SU-DHL-6 (cell line): ENCODE data around the gene TNS1.

Experiments
- EZH2phosphoT487 ChIP-seq: fragments of 200-600 bp; sonication (generic), shearing (Covaris generic); conservative IDR thresholded peaks from 2 replicates; pipeline ENCODE4 v1.6.1; 2018; ENCODE audit warnings: mild to moderate bottlenecking, antibody characterized with exemption, low read length, moderate library complexity, mixed read lengths
- TF ChIP-seq, protein P1 (sequence below): fragments of 200-600 bp; sonication (generic); IDR thresholded peaks from one replicate; pipeline ENCODE4 v1.5.1; 2017; ENCODE audit warnings: antibody characterized with exemption, mild to moderate bottlenecking, low read length, moderate library complexity; ENCODE audit not compliant: insufficient read depth, poor library complexity, severe bottlenecking

DNA sequence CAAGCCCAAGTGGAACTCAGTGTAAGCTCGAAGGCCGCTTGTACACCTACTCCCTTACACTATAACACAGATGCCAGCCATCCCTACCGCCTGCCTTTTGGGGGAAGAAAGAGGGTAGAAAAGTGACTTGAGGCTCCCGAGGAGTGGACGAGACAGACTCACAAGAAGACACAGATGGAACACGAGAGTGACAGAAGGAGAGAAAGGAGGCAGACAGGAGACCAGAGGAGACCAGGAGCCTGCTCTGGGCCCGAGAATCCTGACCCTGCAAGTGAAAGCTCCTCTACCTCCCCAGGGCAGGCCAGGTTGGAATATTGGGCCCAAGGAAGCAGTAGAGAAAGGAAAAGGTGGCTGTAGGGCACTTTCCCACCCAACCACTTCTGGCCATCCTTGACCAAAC, 23.4 kb upstream of the TNS1 start:
- TF ChIP-seq, protein P1, sequence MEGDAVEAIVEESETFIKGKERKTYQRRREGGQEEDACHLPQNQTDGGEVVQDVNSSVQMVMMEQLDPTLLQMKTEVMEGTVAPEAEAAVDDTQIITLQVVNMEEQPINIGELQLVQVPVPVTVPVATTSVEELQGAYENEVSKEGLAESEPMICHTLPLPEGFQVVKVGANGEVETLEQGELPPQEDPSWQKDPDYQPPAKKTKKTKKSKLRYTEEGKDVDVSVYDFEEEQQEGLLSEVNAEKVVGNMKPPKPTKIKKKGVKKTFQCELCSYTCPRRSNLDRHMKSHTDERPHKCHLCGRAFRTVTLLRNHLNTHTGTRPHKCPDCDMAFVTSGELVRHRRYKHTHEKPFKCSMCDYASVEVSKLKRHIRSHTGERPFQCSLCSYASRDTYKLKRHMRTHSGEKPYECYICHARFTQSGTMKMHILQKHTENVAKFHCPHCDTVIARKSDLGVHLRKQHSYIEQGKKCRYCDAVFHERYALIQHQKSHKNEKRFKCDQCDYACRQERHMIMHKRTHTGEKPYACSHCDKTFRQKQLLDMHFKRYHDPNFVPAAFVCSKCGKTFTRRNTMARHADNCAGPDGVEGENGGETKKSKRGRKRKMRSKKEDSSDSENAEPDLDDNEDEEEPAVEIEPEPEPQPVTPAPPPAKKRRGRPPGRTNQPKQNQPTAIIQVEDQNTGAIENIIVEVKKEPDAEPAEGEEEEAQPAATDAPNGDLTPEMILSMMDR = no peak
- no peak for TF ChIP-seq EZH2phosphoT487
